ENCODE results near the gene OR56A5.

Gene OR56A5

DNA sequence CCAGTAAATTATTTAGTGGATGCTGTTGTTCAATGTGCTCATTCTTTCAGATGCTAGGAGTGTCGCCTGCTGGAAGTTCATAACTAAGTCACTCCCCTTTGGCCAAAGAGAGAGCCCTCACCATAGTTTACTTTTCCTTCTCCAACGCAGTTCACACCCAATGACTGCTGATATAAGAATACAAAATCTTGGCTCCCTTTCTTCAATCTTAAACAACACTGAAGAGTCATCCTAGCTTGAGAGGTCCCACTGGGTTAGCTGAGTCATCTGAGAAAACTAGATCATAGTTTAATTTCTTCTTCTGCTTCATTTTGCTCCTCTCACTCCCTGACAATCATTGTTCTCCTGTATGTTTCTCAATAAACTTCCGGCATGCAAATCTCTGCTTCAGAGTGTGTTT lies 23.9 kb upstream of the OR56A5 start:
- Histone ChIP-seq H2BK12ac (ENCODE audit: low read length) (no peak overlapping the region), H3K79me1 (ENCODE audit: low read depth, low read length) (no peaks in the 10 kb centered on the region), H2BK120ac (ENCODE audit: low read depth, low read length) (no peak overlapping the region), H3K27ac (replicated peaks; ENCODE audit: low read length) (no peak overlapping the region), H4K8ac (ENCODE audit: low read depth, low read length) (no peak overlapping the region), H2BK5ac (ENCODE audit: low read length) (no peak overlapping the region), H3K4me1 (ENCODE audit: control insufficient read depth in 2 of 2, insufficient read depth in 1 of 2, low read depth in 1 of 2, low read length in 2 of 2) (no peaks in the 10 kb centered on the region), H2AFZ (ENCODE audit: low read length) (no peak overlapping the region), H3K23ac (ENCODE audit: low read depth, low read length, poor library complexity) (no peak overlapping the region), H3K18ac (ENCODE audit: low read length) (no peak overlapping the region), H3K36me3 (replicated peaks in 1 of 2; ENCODE audit: control insufficient read depth in 2 of 2, insufficient read depth in 2 of 2, low read length in 2 of 2) (no peaks in the 10 kb centered on the region), H2BK15ac (ENCODE audit: low read length) (no peak overlapping the region), H2AK5ac (ENCODE audit: low read depth, low read length) (no peak overlapping the region), H3K27me3 (ENCODE audit: control insufficient read depth in 3 of 3, insufficient read depth in 3 of 3, low read depth in 1 of 3, low read length in 3 of 3) (no peaks in the 10 kb centered on the region), H3K14ac (ENCODE audit: low read length) (no peak overlapping the region), H3K4ac (ENCODE audit: low read length) (no peak overlapping the region), H3K9ac (ENCODE audit: low read depth, low read length, poor library complexity) (no peak overlapping the region), H3K4me3 (ENCODE audit: low read length in 2 of 2) (no peak overlapping the region), H4K91ac (ENCODE audit: low read depth, low read length, poor library complexity) (no peak overlapping the region), H3K9me3 (replicated peaks in 1 of 2; ENCODE audit: control insufficient read depth in 2 of 2, insufficient read depth in 1 of 2, low read depth in 1 of 2, low read length in 2 of 2) (no peaks in the 10 kb centered on the region), H3K4me2 (ENCODE audit: insufficient read depth, low read length, poor library complexity, severe bottlenecking) (no peak overlapping the region)
- no peak for DNase-seq (ENCODE audit: low spot score)
- WGBS, 2 donors (ENCODE audit: extremely low coverage in 2 of 2, insufficient read length in 2 of 2, insufficient replicate concordance in 1 of 2): no CpG with 5 or more reads among the region's 3 CpGs

DNA sequence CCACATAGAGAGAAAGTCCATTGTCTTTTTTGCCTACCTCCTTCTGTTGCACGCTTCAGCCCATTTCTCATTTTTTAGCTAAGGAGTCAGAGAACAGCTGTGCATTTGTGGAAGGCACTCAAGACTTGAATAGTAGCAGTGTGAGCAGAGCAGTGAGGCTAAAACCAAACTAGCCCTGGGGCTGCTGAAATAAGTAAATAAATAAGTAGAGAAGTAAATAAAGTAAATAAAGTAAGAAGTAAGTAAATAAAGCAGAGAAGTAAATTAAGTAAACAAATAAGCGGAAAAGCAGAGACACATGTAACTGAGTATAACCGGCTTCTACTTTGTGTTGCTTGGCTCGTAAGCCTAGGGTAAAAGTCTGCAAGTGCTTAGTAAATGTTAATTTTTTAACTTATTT lies 20.9 kb upstream of the OR56A5 start:
- DNase-seq (ENCODE audit: low spot score): no peak
- no peak overlapping the region for H4K91ac ChIP-seq (ENCODE audit: low read depth, low read length, poor library complexity)
- no peak overlapping the region for H3K23ac ChIP-seq (ENCODE audit: low read depth, low read length, poor library complexity)
- H2AK5ac ChIP-seq (ENCODE audit: low read depth, low read length): no peak overlapping the region
- H2BK120ac ChIP-seq (ENCODE audit: low read depth, low read length): no peak overlapping the region
- no peak overlapping the region for H2BK12ac ChIP-seq (ENCODE audit: low read length)
- no peak overlapping the region for H3K4me2 ChIP-seq (ENCODE audit: insufficient read depth, low read length, poor library complexity, severe bottlenecking)
- H2AFZ ChIP-seq (ENCODE audit: low read length): no peak overlapping the region
- no peak overlapping the region for H2BK15ac ChIP-seq (ENCODE audit: low read length)
- H3K18ac ChIP-seq (ENCODE audit: low read length): no peak overlapping the region
- H3K4ac ChIP-seq (ENCODE audit: low read length): no peak overlapping the region
- no CpG with 5 or more reads among the region's 4 CpGs for WGBS, 2 donors (ENCODE audit: extremely low coverage in 2 of 2, insufficient read length in 2 of 2, insufficient replicate concordance in 1 of 2)
- H3K4me3 ChIP-seq (ENCODE audit: low read length in 2 of 2): no peak overlapping the region
- H3K27ac ChIP-seq (replicated peaks; ENCODE audit: low read length): no peak overlapping the region
- H3K4me1 ChIP-seq (ENCODE audit: control insufficient read depth in 2 of 2, insufficient read depth in 1 of 2, low read depth in 1 of 2, low read length in 2 of 2): no peaks in the 10 kb centered on the region
- no peaks in the 10 kb centered on the region for H3K9me3 ChIP-seq (replicated peaks in 1 of 2; ENCODE audit: control insufficient read depth in 2 of 2, insufficient read depth in 1 of 2, low read depth in 1 of 2, low read length in 2 of 2)
- no peaks in the 10 kb centered on the region for H3K36me3 ChIP-seq (replicated peaks in 1 of 2; ENCODE audit: control insufficient read depth in 2 of 2, insufficient read depth in 2 of 2, low read length in 2 of 2)
- no peak overlapping the region for H3K9ac ChIP-seq (ENCODE audit: low read depth, low read length, poor library complexity)
- H3K79me1 ChIP-seq (ENCODE audit: low read depth, low read length): no peaks in the 10 kb centered on the region
- H2BK5ac ChIP-seq (ENCODE audit: low read length): no peak overlapping the region
- no peaks in the 10 kb centered on the region for H3K27me3 ChIP-seq (ENCODE audit: control insufficient read depth in 3 of 3, insufficient read depth in 3 of 3, low read depth in 1 of 3, low read length in 3 of 3)
- no peak overlapping the region for H4K8ac ChIP-seq (ENCODE audit: low read depth, low read length)
- H3K14ac ChIP-seq (ENCODE audit: low read length): no peak overlapping the region

DNA sequence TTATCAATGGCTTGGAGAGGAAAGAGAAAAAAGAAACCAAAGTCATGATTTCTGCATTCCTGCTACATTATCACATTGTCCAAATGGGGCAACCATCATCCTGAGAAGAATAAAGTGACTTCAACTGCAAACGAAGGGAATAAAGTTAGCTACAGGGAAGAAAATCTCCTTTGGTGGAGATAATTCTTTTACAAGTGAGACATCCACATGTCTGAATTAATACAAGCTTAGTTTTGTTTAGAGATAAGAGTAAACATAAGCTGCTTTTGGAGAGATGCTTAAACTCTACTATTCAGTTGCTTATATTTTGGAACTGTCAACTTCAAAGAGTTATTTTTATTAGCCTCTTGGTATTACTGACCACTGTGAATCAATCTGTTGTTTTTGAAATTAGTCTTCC lies 18.6 kb upstream of the OR56A5 start, which contains the start of gene OR52L1:
TSS of gene OR52L1 (minus strand) at position 101 of the 400 bp plus-strand sequence. CDS start at position 46, 55 bp downstream.
- Histone ChIP-seq H3K14ac (ENCODE audit: low read length) (no peak within 1 kb of the TSS), H3K36me3 (replicated peaks in 1 of 2; ENCODE audit: control insufficient read depth in 2 of 2, insufficient read depth in 2 of 2, low read length in 2 of 2) (no peaks in the 10 kb centered on the region), H2AK5ac (ENCODE audit: low read depth, low read length) (no peak within 1 kb of the TSS), H2BK15ac (ENCODE audit: low read length) (no peak within 1 kb of the TSS), H3K9ac (ENCODE audit: low read depth, low read length, poor library complexity) (no peak within 1 kb of the TSS), H2BK5ac (ENCODE audit: low read length) (no peak within 1 kb of the TSS), H3K27ac (replicated peaks; ENCODE audit: low read length) (no peak within 1 kb of the TSS), H3K4me2 (ENCODE audit: insufficient read depth, low read length, poor library complexity, severe bottlenecking) (no peak within 1 kb of the TSS), H4K91ac (ENCODE audit: low read depth, low read length, poor library complexity) (no peak within 1 kb of the TSS), H3K79me1 (ENCODE audit: low read depth, low read length) (no peaks in the 10 kb centered on the region), H2BK12ac (ENCODE audit: low read length) (no peak within 1 kb of the TSS), H2BK120ac (ENCODE audit: low read depth, low read length) (no peak within 1 kb of the TSS), H4K8ac (ENCODE audit: low read depth, low read length) (no peak within 1 kb of the TSS), H3K4me3 (ENCODE audit: low read length in 2 of 2) (no peak within 1 kb of the TSS), H3K27me3 (ENCODE audit: control insufficient read depth in 3 of 3, insufficient read depth in 3 of 3, low read depth in 1 of 3, low read length in 3 of 3) (no peaks in the 10 kb centered on the region), H3K23ac (ENCODE audit: low read depth, low read length, poor library complexity) (no peak within 1 kb of the TSS), H3K4me1 (ENCODE audit: control insufficient read depth in 2 of 2, insufficient read depth in 1 of 2, low read depth in 1 of 2, low read length in 2 of 2) (no peaks in the 10 kb centered on the region), H3K9me3 (replicated peaks in 1 of 2; ENCODE audit: control insufficient read depth in 2 of 2, insufficient read depth in 1 of 2, low read depth in 1 of 2, low read length in 2 of 2) (no peaks in the 10 kb centered on the region), H2AFZ (ENCODE audit: low read length) (no peak within 1 kb of the TSS), H3K18ac (ENCODE audit: low read length) (no peak within 1 kb of the TSS), H3K4ac (ENCODE audit: low read length) (no peak within 1 kb of the TSS)
- WGBS, 2 donors (ENCODE audit: extremely low coverage in 2 of 2, insufficient read length in 2 of 2, insufficient replicate concordance in 1 of 2): no CpG with 5 or more reads among the region's 1 CpG
- no peak for DNase-seq (ENCODE audit: low spot score)

DNA sequence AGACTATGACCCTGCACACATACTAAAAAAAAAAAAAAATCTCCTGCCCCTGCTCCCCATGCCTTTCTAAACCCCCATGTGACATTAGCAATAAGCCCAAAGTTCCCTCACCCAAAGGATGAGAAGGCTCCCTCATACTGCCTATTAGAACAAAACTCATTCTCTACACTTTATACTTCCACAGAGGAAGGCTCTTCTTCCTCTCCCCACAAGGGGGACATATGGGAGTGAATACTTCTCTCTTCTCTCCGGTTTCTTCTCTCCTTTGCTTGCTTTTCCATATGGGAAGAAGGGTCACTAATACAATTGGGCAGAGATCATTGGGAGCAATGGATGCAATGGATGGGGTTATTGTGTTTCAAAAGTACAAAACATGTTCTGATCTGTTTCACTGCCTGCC lies 15.1 kb upstream of the OR56A5 start:
- H2AK5ac ChIP-seq (ENCODE audit: low read depth, low read length): no peak overlapping the region
- H3K9me3 ChIP-seq (replicated peaks in 1 of 2; ENCODE audit: control insufficient read depth in 2 of 2, insufficient read depth in 1 of 2, low read depth in 1 of 2, low read length in 2 of 2): no peaks in the 10 kb centered on the region
- WGBS, 2 donors (ENCODE audit: extremely low coverage in 2 of 2, insufficient read length in 2 of 2, insufficient replicate concordance in 1 of 2): no CpG with 5 or more reads among the region's 1 CpG
- H3K4me3 ChIP-seq (ENCODE audit: low read length in 2 of 2): no peak overlapping the region
- no peak overlapping the region for H2BK5ac ChIP-seq (ENCODE audit: low read length)
- DNase-seq (ENCODE audit: low spot score): no peak
- H2BK120ac ChIP-seq (ENCODE audit: low read depth, low read length): no peak overlapping the region
- no peak overlapping the region for H3K27ac ChIP-seq (replicated peaks; ENCODE audit: low read length)
- H3K36me3 ChIP-seq (replicated peaks in 1 of 2; ENCODE audit: control insufficient read depth in 2 of 2, insufficient read depth in 2 of 2, low read length in 2 of 2): no peaks in the 10 kb centered on the region
- H4K8ac ChIP-seq (ENCODE audit: low read depth, low read length): no peak overlapping the region
- no peak overlapping the region for H3K4ac ChIP-seq (ENCODE audit: low read length)
- no peak overlapping the region for H3K14ac ChIP-seq (ENCODE audit: low read length)
- H3K23ac ChIP-seq (ENCODE audit: low read depth, low read length, poor library complexity): no peak overlapping the region
- H3K4me2 ChIP-seq (ENCODE audit: insufficient read depth, low read length, poor library complexity, severe bottlenecking): no peak overlapping the region
- H2BK15ac ChIP-seq (ENCODE audit: low read length): no peak overlapping the region
- no peak overlapping the region for H4K91ac ChIP-seq (ENCODE audit: low read depth, low read length, poor library complexity)
- H3K27me3 ChIP-seq (ENCODE audit: control insufficient read depth in 3 of 3, insufficient read depth in 3 of 3, low read depth in 1 of 3, low read length in 3 of 3): no peaks in the 10 kb centered on the region
- no peaks in the 10 kb centered on the region for H3K4me1 ChIP-seq (ENCODE audit: control insufficient read depth in 2 of 2, insufficient read depth in 1 of 2, low read depth in 1 of 2, low read length in 2 of 2)
- H3K18ac ChIP-seq (ENCODE audit: low read length): no peak overlapping the region
- H3K9ac ChIP-seq (ENCODE audit: low read depth, low read length, poor library complexity): no peak overlapping the region
- no peak overlapping the region for H2AFZ ChIP-seq (ENCODE audit: low read length)
- H2BK12ac ChIP-seq (ENCODE audit: low read length): no peak overlapping the region
- no peaks in the 10 kb centered on the region for H3K79me1 ChIP-seq (ENCODE audit: low read depth, low read length)
